Neural cell (in vitro differentiated cells): Measurements from ENCODE around the gene LIN37. TPM values are rescaled to one million over a fixed set of nuclear protein-coding genes. Genes with fewer than 3 reads are reported as not detected.
A peak's percentile ranks its signal among the peaks of the same experiment; 100 is the strongest.

ENCODE experiments used
- H2AFZ ChIP-seq: fragments of 200-600, 300-800 bp; sonication (generic), shearing (Covaris generic); 2 replicates; pipeline ENCODE4 v1.6.0; 2014; ENCODE audit warnings: low read depth, mild to moderate bottlenecking, antibody characterized with exemption, low read length, moderate library complexity
- H3F3A ChIP-seq: fragments of 200-600 bp; shearing (Covaris generic); 2 replicates; pipeline ENCODE4 v1.6.1; 2016; ENCODE audit warnings: mild to moderate bottlenecking, moderate library complexity, mixed read lengths, antibody characterized with exemption, low read length; ENCODE audit not compliant: insufficient read depth, poor library complexity, severe bottlenecking
- H3K27ac ChIP-seq: fragments of 200-600, 300-800 bp; sonication (generic), shearing (Covaris generic); 2 replicates; pipeline ENCODE4 v1.5.1; 2014; ENCODE audit warnings: mild to moderate bottlenecking, low read length, moderate library complexity
- H3K27me3 ChIP-seq: fragments of 300-800, 200-600 bp; sonication (generic), shearing (Covaris generic); 2 replicates; pipeline ENCODE4 v1.6.0; 2014; ENCODE audit warnings: mild to moderate bottlenecking, low read depth, low read length, moderate library complexity; ENCODE audit not compliant: insufficient read depth
- H3K36me3 ChIP-seq: fragments of 300-800, 200-600 bp; sonication (generic), shearing (Covaris generic); 2 replicates; pipeline ENCODE4 v1.5.1; 2014; ENCODE audit warnings: mild to moderate bottlenecking, antibody characterized with exemption, low read length, moderate library complexity; ENCODE audit not compliant: insufficient read depth
- H3K4me2 ChIP-seq: fragments of 300-800, 200-600 bp; sonication (generic), shearing (Covaris generic); 2 replicates; pipeline ENCODE4 v1.6.0; 2014; ENCODE audit warnings: mild to moderate bottlenecking, low read length
- H3K4me3 ChIP-seq: fragments of 300-800, 200-600 bp; sonication (generic), shearing (Covaris generic); 2 replicates; pipeline ENCODE4 v1.5.1; 2014; ENCODE audit warnings: mild to moderate bottlenecking, low read length, moderate library complexity
- H3K79me2 ChIP-seq: fragments of 200-600 bp; shearing (Covaris generic); replicated peaks from 2 replicates; pipeline ENCODE4 v1.6.0; 2014; ENCODE audit warnings: mild to moderate bottlenecking, low read length, moderate library complexity; ENCODE audit not compliant: insufficient read depth
- H3K9ac ChIP-seq: fragments of 300-800, 200-600 bp; sonication (generic), shearing (Covaris generic); 2 replicates; pipeline ENCODE4 v1.6.1; 2016; ENCODE audit warnings: mild to moderate bottlenecking, low read length, mixed read lengths
- H3K9me2 ChIP-seq: fragments of 200-600 bp; shearing (Covaris generic); 2 replicates; pipeline ENCODE4 v1.6.1; 2016; ENCODE audit warnings: mild to moderate bottlenecking, low read length, mixed read lengths; ENCODE audit not compliant: insufficient read depth
- H3K9me3 ChIP-seq: fragments of 200-600, 300-800 bp; sonication (generic), shearing (Covaris generic); 2 replicates; pipeline ENCODE4 v1.6.1; 2016; ENCODE audit warnings: mild to moderate bottlenecking, mixed run types, low read length, moderate library complexity, mixed read lengths
- H4K20me1 ChIP-seq: fragments of 200-600 bp; shearing (Covaris generic); 2 replicates; pipeline ENCODE4 v1.6.1; 2016; ENCODE audit warnings: mild to moderate bottlenecking, mixed run types; ENCODE audit not compliant: insufficient read depth
- EP300 ChIP-seq: fragments of 450-650 bp; conservative IDR thresholded peaks from 2 replicates; pipeline ENCODE4 v1.6.1; 2014; ENCODE audit warnings: antibody characterized with exemption, mild to moderate bottlenecking, moderate library complexity; ENCODE audit not compliant: poor library complexity, severe bottlenecking
- EZH2 ChIP-seq: fragments of 200-600, 300-800 bp; shearing (Covaris generic), sonication (generic); IDR thresholded peaks from 2 replicates; pipeline ENCODE4 v1.6.1; 2014; ENCODE audit warnings: antibody characterized with exemption, low read length, borderline replicate concordance, mild to moderate bottlenecking; ENCODE audit not compliant: insufficient read depth, poor library complexity, severe bottlenecking
- MXI1 ChIP-seq: fragments of 450-650 bp; conservative IDR thresholded peaks from 2 replicates; pipeline ENCODE4 v1.6.1; 2014; ENCODE audit warnings: antibody characterized with exemption, mild to moderate bottlenecking; ENCODE audit not compliant: poor library complexity, severe bottlenecking
- POLR2AphosphoS5 ChIP-seq: IDR thresholded peaks from 2 replicates; pipeline ENCODE4 v1.6.1; 2012
- RAD21 ChIP-seq: fragments of 450-650 bp; conservative IDR thresholded peaks from 2 replicates; pipeline ENCODE4 v1.6.1; 2014; ENCODE audit warnings: antibody characterized with exemption, mild to moderate bottlenecking, moderate library complexity
- SMC3 ChIP-seq: fragments of 450-650 bp; conservative IDR thresholded peaks from 2 replicates; pipeline ENCODE4 v1.6.1; 2014; ENCODE audit warnings: antibody characterized with exemption, mild to moderate bottlenecking, moderate library complexity; ENCODE audit not compliant: poor library complexity
- TAF1 ChIP-seq: IDR thresholded peaks from 2 replicates; pipeline ENCODE4 v1.6.1; 2012; ENCODE audit warnings: low read depth
- polyA plus RNA-seq: library from polyadenylated mRNA; depleted of rRNA; stranded (reverse); fragments of >200 nt; gene quantifications from 2 replicates; pipeline ENCODE4 v1.2.3, GENCODE V29; 2014
- TF ChIP-seq, protein P1 (sequence below): IDR thresholded peaks from 2 replicates; pipeline ENCODE4 v1.6.1; 2012; ENCODE audit warnings: borderline replicate concordance
- TF ChIP-seq, protein P2 (sequence below): fragments of 450-650 bp; IDR thresholded peaks from 2 replicates; pipeline ENCODE4 v1.5.1; 2014; ENCODE audit warnings: antibody characterized with exemption, mild to moderate bottlenecking, moderate library complexity; ENCODE audit not compliant: poor library complexity, severe bottlenecking

The LIN37 gene
- polyA plus RNA-seq, 1 donor from 2014 or later: 25.7 TPM

DNA sequence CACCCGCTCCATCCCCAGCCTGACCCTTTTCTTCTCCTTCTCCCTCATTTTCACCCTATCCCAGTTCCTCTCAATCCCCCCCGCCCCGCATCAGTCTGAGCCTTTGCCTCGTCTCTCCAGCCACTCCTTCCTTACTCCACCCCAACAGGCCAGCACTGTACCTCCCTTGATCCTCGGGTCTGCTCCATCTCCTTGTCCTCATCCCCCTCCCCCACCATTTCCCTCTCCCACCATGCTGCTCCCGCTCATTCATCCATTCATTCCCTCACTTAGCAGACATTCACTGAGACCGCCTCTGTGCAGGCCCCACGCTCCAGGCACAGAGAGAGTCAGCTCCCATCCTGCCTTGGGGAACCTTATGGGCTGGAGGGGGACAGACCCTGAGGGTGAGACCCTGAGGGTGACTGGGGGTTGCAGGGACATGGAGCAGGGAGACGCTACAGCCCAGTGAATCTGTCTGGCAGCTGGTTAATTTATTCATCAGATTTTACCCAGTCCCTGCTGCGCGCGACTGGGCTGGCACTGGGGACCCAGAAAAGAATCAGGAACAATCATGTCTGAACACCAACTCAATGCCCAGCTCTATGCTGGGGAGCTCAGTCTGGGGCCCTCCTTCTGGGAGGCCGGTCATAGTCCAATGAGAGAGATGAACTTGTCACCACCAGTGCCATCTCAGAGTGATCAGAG, 27.9 kb downstream of the LIN37 start:
- H3F3A ChIP-seq: no peaks in the 10 kb centered on the region
- no peaks in the 10 kb centered on the region for H3K27me3 ChIP-seq
- peak overlapping the region; percentile 93 for H3K9ac ChIP-seq
- peak overlapping the region; percentile 3 for H2AFZ ChIP-seq
- TF ChIP-seq RAD21 (no peak), MXI1 (peak; percentile 71), SMC3 (peak; percentile 22), EP300 (no peak), TAF1 (peak; percentile 39)
- peak overlapping the region; percentile 99 for H3K4me2 ChIP-seq
- H3K36me3 ChIP-seq: no peaks in the 10 kb centered on the region
- no peaks in the 10 kb centered on the region for H3K9me2 ChIP-seq
- peaks cover 25% of the 10 kb centered on the region for H3K79me2 ChIP-seq
- H3K9me3 ChIP-seq: no peaks in the 10 kb centered on the region
- peak overlapping the region; percentile 86 for H3K4me3 ChIP-seq
- H4K20me1 ChIP-seq: no peaks in the 10 kb centered on the region
- peak overlapping the region; percentile 79 for H3K27ac ChIP-seq

DNA sequence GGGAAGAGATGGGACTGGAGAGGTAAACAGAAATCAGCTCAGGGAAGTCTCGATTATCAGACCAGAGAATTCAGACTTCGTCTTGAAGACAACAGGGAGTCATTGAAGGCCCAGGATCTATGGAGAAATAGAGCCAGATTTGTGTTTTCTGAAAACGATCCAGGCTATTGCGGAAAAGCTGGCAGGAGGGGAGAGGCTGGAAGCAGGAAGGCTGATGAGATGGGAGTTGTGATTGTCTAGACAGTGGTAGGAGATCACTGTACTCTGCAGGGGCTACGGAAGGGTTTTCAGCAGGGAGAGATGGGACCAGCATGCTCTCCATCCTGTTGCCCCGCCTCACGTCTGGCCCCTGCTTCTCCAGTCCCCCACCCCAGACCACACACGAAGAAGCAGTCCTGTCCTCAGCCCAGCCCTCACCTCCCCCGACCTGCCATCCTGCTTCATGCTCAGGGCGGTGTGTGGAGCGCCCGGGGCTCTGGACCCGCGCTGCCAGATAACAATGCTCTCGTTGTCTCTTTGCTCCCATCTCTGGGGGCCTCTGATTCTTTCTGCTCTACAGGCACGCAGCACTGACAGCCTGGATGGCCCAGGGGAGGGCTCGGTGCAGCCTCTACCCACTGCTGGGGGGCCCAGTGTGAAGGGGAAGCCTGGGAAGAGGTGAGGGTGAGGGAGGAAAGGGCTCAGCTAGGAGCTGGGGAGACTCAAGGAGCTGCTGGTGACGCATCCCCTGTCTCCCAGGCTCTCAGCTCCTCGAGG, 28.9 kb downstream of the LIN37 start:
- Histone ChIP-seq H3F3A (no peaks in the 10 kb centered on the region), H3K9ac (peak overlapping the region; percentile 93), H3K9me2 (no peaks in the 10 kb centered on the region), H3K27me3 (no peaks in the 10 kb centered on the region), H3K4me3 (peak overlapping the region; percentile 86), H4K20me1 (no peaks in the 10 kb centered on the region), H2AFZ (no peak overlapping the region), H3K9me3 (no peaks in the 10 kb centered on the region), H3K4me2 (peak overlapping the region; percentile 99), H3K79me2 (peaks cover 25% of the 10 kb centered on the region), H3K36me3 (no peaks in the 10 kb centered on the region), H3K27ac (no peak overlapping the region)
- no peak for TF ChIP-seq EP300
- no peak for TF ChIP-seq TAF1
- TF ChIP-seq, protein P1, sequence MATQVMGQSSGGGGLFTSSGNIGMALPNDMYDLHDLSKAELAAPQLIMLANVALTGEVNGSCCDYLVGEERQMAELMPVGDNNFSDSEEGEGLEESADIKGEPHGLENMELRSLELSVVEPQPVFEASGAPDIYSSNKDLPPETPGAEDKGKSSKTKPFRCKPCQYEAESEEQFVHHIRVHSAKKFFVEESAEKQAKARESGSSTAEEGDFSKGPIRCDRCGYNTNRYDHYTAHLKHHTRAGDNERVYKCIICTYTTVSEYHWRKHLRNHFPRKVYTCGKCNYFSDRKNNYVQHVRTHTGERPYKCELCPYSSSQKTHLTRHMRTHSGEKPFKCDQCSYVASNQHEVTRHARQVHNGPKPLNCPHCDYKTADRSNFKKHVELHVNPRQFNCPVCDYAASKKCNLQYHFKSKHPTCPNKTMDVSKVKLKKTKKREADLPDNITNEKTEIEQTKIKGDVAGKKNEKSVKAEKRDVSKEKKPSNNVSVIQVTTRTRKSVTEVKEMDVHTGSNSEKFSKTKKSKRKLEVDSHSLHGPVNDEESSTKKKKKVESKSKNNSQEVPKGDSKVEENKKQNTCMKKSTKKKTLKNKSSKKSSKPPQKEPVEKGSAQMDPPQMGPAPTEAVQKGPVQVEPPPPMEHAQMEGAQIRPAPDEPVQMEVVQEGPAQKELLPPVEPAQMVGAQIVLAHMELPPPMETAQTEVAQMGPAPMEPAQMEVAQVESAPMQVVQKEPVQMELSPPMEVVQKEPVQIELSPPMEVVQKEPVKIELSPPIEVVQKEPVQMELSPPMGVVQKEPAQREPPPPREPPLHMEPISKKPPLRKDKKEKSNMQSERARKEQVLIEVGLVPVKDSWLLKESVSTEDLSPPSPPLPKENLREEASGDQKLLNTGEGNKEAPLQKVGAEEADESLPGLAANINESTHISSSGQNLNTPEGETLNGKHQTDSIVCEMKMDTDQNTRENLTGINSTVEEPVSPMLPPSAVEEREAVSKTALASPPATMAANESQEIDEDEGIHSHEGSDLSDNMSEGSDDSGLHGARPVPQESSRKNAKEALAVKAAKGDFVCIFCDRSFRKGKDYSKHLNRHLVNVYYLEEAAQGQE: no peak
- TF ChIP-seq POLR2AphosphoS5: no peak
- TF ChIP-seq EZH2: no peak
- TF ChIP-seq, protein P2, sequence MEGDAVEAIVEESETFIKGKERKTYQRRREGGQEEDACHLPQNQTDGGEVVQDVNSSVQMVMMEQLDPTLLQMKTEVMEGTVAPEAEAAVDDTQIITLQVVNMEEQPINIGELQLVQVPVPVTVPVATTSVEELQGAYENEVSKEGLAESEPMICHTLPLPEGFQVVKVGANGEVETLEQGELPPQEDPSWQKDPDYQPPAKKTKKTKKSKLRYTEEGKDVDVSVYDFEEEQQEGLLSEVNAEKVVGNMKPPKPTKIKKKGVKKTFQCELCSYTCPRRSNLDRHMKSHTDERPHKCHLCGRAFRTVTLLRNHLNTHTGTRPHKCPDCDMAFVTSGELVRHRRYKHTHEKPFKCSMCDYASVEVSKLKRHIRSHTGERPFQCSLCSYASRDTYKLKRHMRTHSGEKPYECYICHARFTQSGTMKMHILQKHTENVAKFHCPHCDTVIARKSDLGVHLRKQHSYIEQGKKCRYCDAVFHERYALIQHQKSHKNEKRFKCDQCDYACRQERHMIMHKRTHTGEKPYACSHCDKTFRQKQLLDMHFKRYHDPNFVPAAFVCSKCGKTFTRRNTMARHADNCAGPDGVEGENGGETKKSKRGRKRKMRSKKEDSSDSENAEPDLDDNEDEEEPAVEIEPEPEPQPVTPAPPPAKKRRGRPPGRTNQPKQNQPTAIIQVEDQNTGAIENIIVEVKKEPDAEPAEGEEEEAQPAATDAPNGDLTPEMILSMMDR: no peak
- no peak for TF ChIP-seq RAD21
- TF ChIP-seq SMC3: no peak
- no peak for TF ChIP-seq MXI1
